HepG2 (cell line): ENCODE results near the gene EFL1. TPM values are rescaled to one million over a fixed set of nuclear protein-coding genes. Genes with fewer than 3 reads are reported as not detected.

Source experiments
- ATAC-seq: fragments of 200-7000 bp; cut with Tn5 transposase; 3 replicates; pipeline ENCODE4 v1.9.1; 2020; ENCODE audit warnings: mild to moderate bottlenecking, moderate library complexity
- BruUV-seq: library from RNA; stranded (reverse); fragments of 400-500 nt; replicated peaks from 2 replicates; lab custom pipeline; 2021; lab: Mats Ljungman, UMichigan
- CTCF ChIA-PET: fragments of 300-600 bp; formaldehyde crosslinking; extraction: SDS; loops from one replicate; lab custom pipeline; 2021; ENCODE audit warnings: low total read pairs, inconsistent platforms, low intra/inter-chr PET ratio; lab: Yijun Ruan, JAX
- POLR2A ChIA-PET: fragments of 350-600 bp; sonication (Branson Sonifier 250); formaldehyde crosslinking; loops from one replicate; lab custom pipeline; 2020; ENCODE audit warnings: antibody characterized with exemption, inconsistent platforms; lab: Yijun Ruan, JAX
- DNase-seq: peaks from one replicate; pipeline ENCODE4 v3.0.0-alpha.2; 2015; ENCODE audit warnings: low spot score
- FAIRE-seq: peaks from 3 replicates; lab custom pipeline; 2011; peaks lifted over from hg19 to GRCh38; lab: Jason Lieb, UNC
- H2AFZ ChIP-seq: one replicate; pipeline ENCODE4 v1.6.1; 2011; ENCODE audit warnings: low read length, inconsistent platforms
- H3K27ac ChIP-seq: fragments of 300-600 bp; 3 replicates; pipeline ENCODE4 v1.8.0; 2011; ENCODE audit warnings: mixed run types, mild to moderate bottlenecking, mixed read lengths, low read length, inconsistent platforms; ENCODE audit not compliant: insufficient read depth; ENCODE audit errors: extremely low read length
- H3K27me3 ChIP-seq, 2 experiments: fragments of 200-600 bp in 1 of 2; 2 replicates in 1 of 2; 3 replicates in 1 of 2; pipeline versions ENCODE4 v1.6.0 to v1.8.0; 2011; ENCODE audit warnings: low read length in 2 of 2, mild to moderate bottlenecking in 2 of 2, moderate library complexity in 2 of 2, inconsistent platforms in 1 of 2; ENCODE audit not compliant: insufficient read depth in 2 of 2, control insufficient read depth in 1 of 2
- H3K36me3 ChIP-seq, 2 experiments: fragments of 200-600 bp in 1 of 2; replicated peaks in 1 of 2; 2 replicates in 1 of 2; 3 replicates in 1 of 2; pipeline versions ENCODE4 v1.5.1 to v1.8.0; 2011; ENCODE audit warnings: low read length in 2 of 2, inconsistent platforms in 1 of 2; ENCODE audit not compliant: insufficient read depth in 2 of 2, control insufficient read depth in 1 of 2
- H3K4me1 ChIP-seq: 2 replicates; pipeline ENCODE4 v1.5.1; 2012; ENCODE audit warnings: low read length, inconsistent platforms; ENCODE audit not compliant: insufficient read depth
- H3K4me2 ChIP-seq: 2 replicates; pipeline ENCODE4 v1.6.0; 2011; ENCODE audit warnings: low read depth, low read length, inconsistent platforms
- H3K4me3 ChIP-seq, 3 experiments: fragments of 200-600 bp in 1 of 3; sonication (generic), shearing (Covaris generic) in 1 of 3; replicated peaks in 1 of 3; 2 replicates each; pipeline ENCODE4 v1.5.1; 2011 to 2016; ENCODE audit warnings: low read length in 3 of 3, inconsistent platforms in 2 of 3, low read depth in 2 of 3, mild to moderate bottlenecking in 2 of 3, control low read depth in 1 of 3, mixed read lengths in 1 of 3; ENCODE audit not compliant: insufficient read depth in 1 of 3
- H3K79me2 ChIP-seq: one replicate; pipeline ENCODE4 v1.6.1; 2011; ENCODE audit warnings: low read length, inconsistent platforms; ENCODE audit not compliant: insufficient read depth
- H3K9ac ChIP-seq: 2 replicates; pipeline ENCODE4 v1.6.0; 2011; ENCODE audit warnings: mild to moderate bottlenecking, low read depth, low read length, inconsistent platforms; ENCODE audit not compliant: insufficient read depth
- H3K9me3 ChIP-seq: 2 replicates; pipeline ENCODE4 v1.5.1; 2012; ENCODE audit warnings: mild to moderate bottlenecking, low read length
- H4K20me1 ChIP-seq: 2 replicates; pipeline ENCODE4 v1.6.0; 2011; ENCODE audit warnings: inconsistent platforms, mild to moderate bottlenecking, low read length, moderate library complexity; ENCODE audit not compliant: insufficient read depth
- HNRNPH1 ChIP-seq: fragments of 200-400 bp; formaldehyde crosslinking; optimal IDR thresholded peaks from 2 replicates; pipeline ENCODE3; 2017; ENCODE audit warnings: mild to moderate bottlenecking, low read depth, low read length
- HNRNPK ChIP-seq: fragments of 200-400 bp; formaldehyde crosslinking; IDR thresholded peaks from 2 replicates; pipeline ENCODE4 v1.6.1; 2018; ENCODE audit warnings: low read length, low read depth, moderate library complexity, mild to moderate bottlenecking; ENCODE audit not compliant: poor library complexity, severe bottlenecking
- IKZF5 ChIP-seq: IDR thresholded peaks from 2 replicates; pipeline ENCODE4 v1.6.1; 2018; ENCODE audit warnings: missing genetic modification reagents, mild to moderate bottlenecking, missing compliant biosample characterization
- MATR3 ChIP-seq: sonication (generic); formaldehyde crosslinking; IDR thresholded peaks from 2 replicates; pipeline ENCODE4 v1.4.0; 2020; ENCODE audit warnings: missing genetic modification reagents
- MTF2 ChIP-seq: sonication (generic); formaldehyde crosslinking; IDR thresholded peaks from 2 replicates; pipeline ENCODE4 v1.5.0; 2020; ENCODE audit warnings: missing genetic modification reagents, borderline replicate concordance
- ONECUT2 ChIP-seq: sonication (generic); formaldehyde crosslinking; IDR thresholded peaks from 2 replicates; pipeline ENCODE4 v1.4.0; 2020; ENCODE audit warnings: missing genetic modification reagents
- PHF20 ChIP-seq: sonication (generic); formaldehyde crosslinking; IDR thresholded peaks from 2 replicates; pipeline ENCODE4 v1.5.0; 2020; ENCODE audit warnings: mild to moderate bottlenecking, missing genetic modification reagents
- RAD21 ChIP-seq: fragments of 450-650 bp; formaldehyde crosslinking; IDR thresholded peaks from 2 replicates; pipeline ENCODE4 v1.5.0; 2020; ENCODE audit warnings: mild to moderate bottlenecking
- RARA ChIP-seq: IDR thresholded peaks from 2 replicates; pipeline ENCODE4 v1.6.1; 2016; ENCODE audit warnings: missing genetic modification reagents, missing compliant biosample characterization
- RFX3 ChIP-seq: IDR thresholded peaks from 2 replicates; pipeline ENCODE4 v1.6.1; 2016; ENCODE audit warnings: missing biosample characterization, missing genetic modification reagents
- SRF ChIP-seq: IDR thresholded peaks from 2 replicates; pipeline ENCODE4 v1.6.1; 2011; ENCODE audit warnings: mild to moderate bottlenecking, low read depth, low read length, moderate library complexity
- STAG1 ChIP-seq: sonication (generic); formaldehyde crosslinking; IDR thresholded peaks from 2 replicates; pipeline ENCODE4 v1.4.0; 2020; ENCODE audit warnings: missing genetic modification reagents
- TFDP2 ChIP-seq: sonication (generic); formaldehyde crosslinking; IDR thresholded peaks from 2 replicates; pipeline ENCODE4 v1.4.0; 2020; ENCODE audit warnings: missing genetic modification reagents
- ZNF546 ChIP-seq: sonication (generic); formaldehyde crosslinking; conservative IDR thresholded peaks from 2 replicates; pipeline ENCODE4 v1.8.1; 2023; ENCODE audit warnings: mild to moderate bottlenecking, missing genetic modification reagents
- ZNF549 ChIP-seq: sonication (generic); formaldehyde crosslinking; IDR thresholded peaks from 2 replicates; pipeline ENCODE4 v1.5.0; 2020; ENCODE audit warnings: missing genetic modification reagents
- WGBS: methylation state at CpG from one replicate; pipeline ENCODE4 v1.1.6; 2017; ENCODE audit warnings: low lambda C conversion rate; 5-methylcytosine and 5-hydroxymethylcytosine counted together
- in situ Hi-C: cut with HindIII; loops from 2 replicates; pipeline ENCODE4 v1.10.0; 2017; ENCODE audit warnings: low pct_unique_long_range_greater_than_20kb; ENCODE audit not compliant: extremely low pct_ligation_motif_present
- intact Hi-C: fragments of 100-400 bp; cut with micrococcal nuclease; formaldehyde crosslinking; loops from one replicate; pipeline ENCODE4 v1.10.0; 2022; ENCODE audit not compliant: unreplicated experiment
- polyA plus RNA-seq, 8 experiments: library from polyadenylated mRNA; depleted of rRNA in 3 of 8; stranded (reverse) in 7 of 8; unstranded in 1 of 8; fragments of >200 nt; fragmentation: Illumina TruSeq in 4 of 8; extraction: Trizol in 4 of 8; gene quantifications; 2 replicates each; pipeline versions ENCODE4 v1.2.1 to v1.2.3, GENCODE V29; 2011 to 2016; ENCODE audit warnings: low read depth in 4 of 8, missing spikeins in 1 of 8, mixed read lengths in 1 of 8; ENCODE audit not compliant: insufficient read depth in 1 of 8
- total RNA-seq, 5 experiments: library from RNA; depleted of rRNA; stranded (reverse); fragments of >200 nt; fragmentation: Illumina TruSeq; extraction: Trizol; gene quantifications; 2 replicates each; pipeline ENCODE4 v1.2.3, GENCODE V29; 2016; ENCODE audit warnings: low read depth in 1 of 5
- TF ChIP-seq, protein P1 (sequence below): sonication (generic); formaldehyde crosslinking; IDR thresholded peaks from 2 replicates; pipeline ENCODE4 v1.5.0; 2020; ENCODE audit warnings: mild to moderate bottlenecking, missing genetic modification reagents, moderate library complexity

The EFL1 gene
- total and polyA plus RNA-seq, 2 of the 13 experiments (the other 11 are each of a cell fraction or from before 2014, with no cell fraction given), result 6.4 to 12.0 TPM

DNA sequence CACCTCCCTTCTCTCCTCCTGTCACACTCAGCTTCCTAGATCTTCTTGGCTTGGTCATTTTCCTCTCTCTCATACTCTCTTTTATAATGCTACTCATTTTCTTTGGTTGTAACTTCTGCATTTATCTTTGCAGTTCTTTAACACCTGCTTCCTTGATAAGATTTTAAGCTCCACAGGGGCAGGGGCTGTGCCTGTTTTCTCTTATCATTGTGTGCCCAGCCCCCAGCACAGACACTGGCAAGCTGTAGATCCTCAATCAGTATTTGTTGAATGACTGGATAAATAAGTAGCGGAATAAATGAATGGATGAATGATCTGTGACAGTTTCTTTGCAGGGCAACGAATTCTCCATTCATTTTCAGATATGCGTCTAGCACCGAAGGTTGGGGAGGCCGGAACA, 152.4 kb downstream of the EFL1 start (continued):
- no peak for TF ChIP-seq MTF2
- TF ChIP-seq ZNF546 (CRISPR knock-in tag), result no peak
- no peak for TF ChIP-seq MATR3 (CRISPR knock-in tag)
- TF ChIP-seq SRF, result no peak
- TF ChIP-seq IKZF5, result no peak
- TF ChIP-seq ONECUT2 (CRISPR knock-in tag), result no peak

GRCh38 chr15:82108489-82109078, 153.9 kb downstream of the EFL1 start:
- peak; percentile 97 for ATAC-seq
- no peak overlapping the region for H3K9ac ChIP-seq
- no TSS peak for BruUV-seq
- ChIA-PET CTCF (interaction anchor here (1.4 to 2.5 kb wide), 2 partner anchors 31 to 89 kb away, joined by 8 to 19 read pairs; no protein-coding TSS in a partner anchor), POLR2A (no interaction called here)
- no peak overlapping the region for H3K27ac ChIP-seq
- no peak overlapping the region for H2AFZ ChIP-seq
- H3K4me3 ChIP-seq, result no peak overlapping the region
- peaks cover 3 to 17% of the 10 kb centered on the region in 2 experiments; a peak in 2 of 5 replicates for H3K27me3 ChIP-seq
- in situ Hi-C loops (loop anchor here (5.0 kb wide), 2 partner anchors 34 to 89 kb away; no protein-coding TSS in a partner anchor), intact Hi-C loops (loop anchor here (1.0 to 5.0 kb wide), 3 partner anchors 31 to 626 kb away; no protein-coding TSS in a partner anchor)
- no peak for FAIRE-seq
- no peaks in the 10 kb centered on the region for H3K79me2 ChIP-seq
- WGBS, result 5% methylated on average over 9 of the region's 9 CpGs
- H3K4me1 ChIP-seq, result no peaks in the 10 kb centered on the region
- no peaks in the 10 kb centered on the region for H3K9me3 ChIP-seq
- no peaks in the 10 kb centered on the region for H3K36me3 ChIP-seq
- no peaks in the 10 kb centered on the region; the same call in 1 of the 2 replicates for H4K20me1 ChIP-seq
- peak; percentile 23 for DNase-seq
- H3K4me2 ChIP-seq, result no peak overlapping the region
- no peak for TF ChIP-seq PHF20 (CRISPR knock-in tag)
- no peak for TF ChIP-seq HNRNPH1
- TF ChIP-seq, protein P1, sequence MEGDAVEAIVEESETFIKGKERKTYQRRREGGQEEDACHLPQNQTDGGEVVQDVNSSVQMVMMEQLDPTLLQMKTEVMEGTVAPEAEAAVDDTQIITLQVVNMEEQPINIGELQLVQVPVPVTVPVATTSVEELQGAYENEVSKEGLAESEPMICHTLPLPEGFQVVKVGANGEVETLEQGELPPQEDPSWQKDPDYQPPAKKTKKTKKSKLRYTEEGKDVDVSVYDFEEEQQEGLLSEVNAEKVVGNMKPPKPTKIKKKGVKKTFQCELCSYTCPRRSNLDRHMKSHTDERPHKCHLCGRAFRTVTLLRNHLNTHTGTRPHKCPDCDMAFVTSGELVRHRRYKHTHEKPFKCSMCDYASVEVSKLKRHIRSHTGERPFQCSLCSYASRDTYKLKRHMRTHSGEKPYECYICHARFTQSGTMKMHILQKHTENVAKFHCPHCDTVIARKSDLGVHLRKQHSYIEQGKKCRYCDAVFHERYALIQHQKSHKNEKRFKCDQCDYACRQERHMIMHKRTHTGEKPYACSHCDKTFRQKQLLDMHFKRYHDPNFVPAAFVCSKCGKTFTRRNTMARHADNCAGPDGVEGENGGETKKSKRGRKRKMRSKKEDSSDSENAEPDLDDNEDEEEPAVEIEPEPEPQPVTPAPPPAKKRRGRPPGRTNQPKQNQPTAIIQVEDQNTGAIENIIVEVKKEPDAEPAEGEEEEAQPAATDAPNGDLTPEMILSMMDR (CRISPR knock-in tag), result peak; percentile 93
- TF ChIP-seq RAD21 (CRISPR knock-in tag), result peak; percentile 75
- TF ChIP-seq RARA (CRISPR knock-in tag), result 0 out of 2 replicates have a peak, but pooled peaks have one; percentile 13
- peak; percentile 85 for TF ChIP-seq STAG1
- TF ChIP-seq RFX3, result no peak
- no peak for TF ChIP-seq HNRNPK
- TF ChIP-seq ZNF549 (CRISPR knock-in tag), result no peak
- TF ChIP-seq TFDP2, result no peak
